Hippocampal formation (tissue), 2 donors: ENCODE measurements around the gene GPR31.

Experiments used
- DNase-seq, 2 donors: peaks; one replicate each; lab custom pipeline; 2025; lab: John Stamatoyannopoulos, UW

GPR31 gene

GRCh38 chr6:167165858-167166471, 8.2 kb upstream of the GPR31 start:
- no peak for DNase-seq

GRCh38 chr6:167164261-167164660, 6.5 kb upstream of the GPR31 start:
- no peak for DNase-seq

GRCh38 chr6:167163476-167164011, 5.8 kb upstream of the GPR31 start:
- no peak for DNase-seq

GRCh38 chr6:167162591-167162990, 4.8 kb upstream of the GPR31 start:
- DNase-seq: no peak

- DNase-seq: no peak
Observed at GRCh38 chr6:167161851-167162467, 4.2 kb upstream of the GPR31 start.

GRCh38 chr6:167157414-167157813, 366 bp downstream of the GPR31 start:
- DNase-seq: no peak

GRCh38 chr6:167154895-167155294, 2.9 kb downstream of the GPR31 start:
- DNase-seq: no peak

- DNase-seq: no peak
Observed at GRCh38 chr6:167154291-167154690, 3.5 kb downstream of the GPR31 start.

- no peak for DNase-seq
Observed at GRCh38 chr6:167153521-167153959, 4.2 kb downstream of the GPR31 start.

- DNase-seq: no peak
Observed at GRCh38 chr6:167152862-167153261, 4.9 kb downstream of the GPR31 start.

- DNase-seq: no peak
Observed at GRCh38 chr6:167151648-167152047, 6.1 kb downstream of the GPR31 start.

GRCh38 chr6:167150941-167151549, 6.7 kb downstream of the GPR31 start:
- DNase-seq: no peak

- DNase-seq: no peak
Observed at GRCh38 chr6:167148997-167149396, 8.8 kb downstream of the GPR31 start.

- no peak for DNase-seq
Observed at GRCh38 chr6:167148021-167148420, 9.8 kb downstream of the GPR31 start.

GRCh38 chr6:167146977-167147376, 10.8 kb downstream of the GPR31 start:
- no peak for DNase-seq

- DNase-seq: no peak
Observed at GRCh38 chr6:167146135-167146534, 11.6 kb downstream of the GPR31 start.

GRCh38 chr6:167145461-167145860, 12.3 kb downstream of the GPR31 start:
- no peak for DNase-seq

- no peak for DNase-seq
Observed at GRCh38 chr6:167143041-167143440, 14.7 kb downstream of the GPR31 start.

GRCh38 chr6:167142433-167142761, 15.4 kb downstream of the GPR31 start:
- DNase-seq: no peak

- DNase-seq: no peak
Observed at GRCh38 chr6:167141667-167142432, 15.9 kb downstream of the GPR31 start.

- DNase-seq: no peak
Observed at GRCh38 chr6:167140589-167141474, 16.9 kb downstream of the GPR31 start.

GRCh38 chr6:167139761-167140160, 18.0 kb downstream of the GPR31 start:
- no peak for DNase-seq
